WERI-Rb-1 (cell line): Measurements from ENCODE around the gene WSCD2.

Experiments
- DNase-seq: peaks from one replicate; pipeline ENCODE4 v3.0.0-alpha.2; 2020
- H3K27ac ChIP-seq: fragments of 250-450 bp; sonication (Bioruptor Pico); 2 replicates; pipeline ENCODE4 v1.5.1; 2020; ENCODE audit warnings: mild to moderate bottlenecking, moderate library complexity
- H3K27me3 ChIP-seq: fragments of 250-450 bp; sonication (Bioruptor Pico); 2 replicates; pipeline ENCODE4 v1.5.1; 2021; ENCODE audit warnings: mild to moderate bottlenecking, low read depth, moderate library complexity; ENCODE audit not compliant: insufficient read depth, severe bottlenecking
- H3K36me3 ChIP-seq: fragments of 250-450 bp; sonication (Bioruptor Pico); 2 replicates; pipeline ENCODE4 v1.5.1; 2020; ENCODE audit warnings: mild to moderate bottlenecking, moderate library complexity
- H3K4me3 ChIP-seq: 2 replicates; pipeline ENCODE4 v1.5.1; 2011; ENCODE audit warnings: low read depth, mild to moderate bottlenecking, control low read depth, low read length
- H3K9me3 ChIP-seq: fragments of 250-450 bp; sonication (Bioruptor Pico); 2 replicates; pipeline ENCODE4 v1.5.1; 2021; ENCODE audit warnings: mild to moderate bottlenecking, moderate library complexity; ENCODE audit not compliant: severe bottlenecking
- TF ChIP-seq, protein P1 (sequence below): IDR thresholded peaks from 2 replicates; pipeline ENCODE4 v1.5.1; 2011; ENCODE audit warnings: low read depth, mild to moderate bottlenecking, control low read depth, inconsistent platforms, low read length

WSCD2 gene

GRCh38 chr12:108116254-108116653, 12.8 kb upstream of the WSCD2 start:
- Histone ChIP-seq H3K27me3 (no peaks in the 10 kb centered on the region), H3K9me3 (no peaks in the 10 kb centered on the region), H3K4me3 (no peak overlapping the region), H3K36me3 (no peaks in the 10 kb centered on the region), H3K27ac (no peak overlapping the region)
- TF ChIP-seq, protein P1, sequence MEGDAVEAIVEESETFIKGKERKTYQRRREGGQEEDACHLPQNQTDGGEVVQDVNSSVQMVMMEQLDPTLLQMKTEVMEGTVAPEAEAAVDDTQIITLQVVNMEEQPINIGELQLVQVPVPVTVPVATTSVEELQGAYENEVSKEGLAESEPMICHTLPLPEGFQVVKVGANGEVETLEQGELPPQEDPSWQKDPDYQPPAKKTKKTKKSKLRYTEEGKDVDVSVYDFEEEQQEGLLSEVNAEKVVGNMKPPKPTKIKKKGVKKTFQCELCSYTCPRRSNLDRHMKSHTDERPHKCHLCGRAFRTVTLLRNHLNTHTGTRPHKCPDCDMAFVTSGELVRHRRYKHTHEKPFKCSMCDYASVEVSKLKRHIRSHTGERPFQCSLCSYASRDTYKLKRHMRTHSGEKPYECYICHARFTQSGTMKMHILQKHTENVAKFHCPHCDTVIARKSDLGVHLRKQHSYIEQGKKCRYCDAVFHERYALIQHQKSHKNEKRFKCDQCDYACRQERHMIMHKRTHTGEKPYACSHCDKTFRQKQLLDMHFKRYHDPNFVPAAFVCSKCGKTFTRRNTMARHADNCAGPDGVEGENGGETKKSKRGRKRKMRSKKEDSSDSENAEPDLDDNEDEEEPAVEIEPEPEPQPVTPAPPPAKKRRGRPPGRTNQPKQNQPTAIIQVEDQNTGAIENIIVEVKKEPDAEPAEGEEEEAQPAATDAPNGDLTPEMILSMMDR, result no peak
- DNase-seq, result no peak

- H3K9me3 ChIP-seq, result no peaks in the 10 kb centered on the region
- H3K36me3 ChIP-seq, result no peaks in the 10 kb centered on the region
- DNase-seq, result no peak
- TF ChIP-seq, protein P1, result no peak
- no peak overlapping the region for H3K27ac ChIP-seq
- no peaks in the 10 kb centered on the region for H3K27me3 ChIP-seq
- no peak overlapping the region for H3K4me3 ChIP-seq
Observed at GRCh38 chr12:108116699-108117098, 12.4 kb upstream of the WSCD2 start.

GRCh38 chr12:108117163-108117849, 11.8 kb upstream of the WSCD2 start:
- H3K27me3 ChIP-seq, result no peaks in the 10 kb centered on the region
- no peak overlapping the region for H3K27ac ChIP-seq
- no peaks in the 10 kb centered on the region for H3K9me3 ChIP-seq
- H3K36me3 ChIP-seq, result no peaks in the 10 kb centered on the region
- peak; percentile 41 for DNase-seq
- H3K4me3 ChIP-seq, result no peak overlapping the region
- TF ChIP-seq, protein P1, result no peak

GRCh38 chr12:108117902-108118301, 11.2 kb upstream of the WSCD2 start:
- Histone ChIP-seq H3K27ac (no peak overlapping the region), H3K36me3 (no peaks in the 10 kb centered on the region)
- TF ChIP-seq, protein P1, result no peak

GRCh38 chr12:108119126-108119973, 9.7 kb upstream of the WSCD2 start:
- Histone ChIP-seq H3K36me3 (no peaks in the 10 kb centered on the region), H3K27me3 (no peaks in the 10 kb centered on the region), H3K27ac (no peak overlapping the region), H3K9me3 (no peaks in the 10 kb centered on the region), H3K4me3 (no peak overlapping the region)
- DNase-seq, result no peak
- TF ChIP-seq, protein P1, result no peak

More at GRCh38 chr12:108117902-108118301, 11.2 kb upstream of the WSCD2 start:
- no peak for DNase-seq
- Histone ChIP-seq H3K9me3 (no peaks in the 10 kb centered on the region), H3K27me3 (no peaks in the 10 kb centered on the region), H3K4me3 (no peak overlapping the region)
